ENCODE results near the gene CASP1. TPM values are rescaled to one million over a fixed set of nuclear protein-coding genes. Genes with fewer than 3 reads are reported as not detected.
"Not testable (repeated sequence)": the region's sequence is repeated elsewhere in the genome, so short reads cannot be mapped to it uniquely, and the experiment has no call there.

Gene CASP1
- total RNA-seq, 2 donors from 2014 or later: 6.1 to 8.8 TPM

GRCh38 chr11:105046898-105047579, 12.1 kb upstream of the CASP1 start:
- Histone ChIP-seq H3K9me3 (no peaks in the 10 kb centered on the region), H3K36me3 (no peaks in the 10 kb centered on the region), H3K27ac (peak overlapping the region in 1 of 2 donors; percentile 4), H3K4me1 (peaks cover 0 to 3% of the 10 kb centered on the region in 2 donors), H3K27me3 (no peaks in the 10 kb centered on the region), H3K4me3 (no peak overlapping the region)
- no peak for TF ChIP-seq CTCF (IDR thresholded peaks at IDR 0.05)
- DNase-seq (ENCODE audit: low spot score): no peak

DNA sequence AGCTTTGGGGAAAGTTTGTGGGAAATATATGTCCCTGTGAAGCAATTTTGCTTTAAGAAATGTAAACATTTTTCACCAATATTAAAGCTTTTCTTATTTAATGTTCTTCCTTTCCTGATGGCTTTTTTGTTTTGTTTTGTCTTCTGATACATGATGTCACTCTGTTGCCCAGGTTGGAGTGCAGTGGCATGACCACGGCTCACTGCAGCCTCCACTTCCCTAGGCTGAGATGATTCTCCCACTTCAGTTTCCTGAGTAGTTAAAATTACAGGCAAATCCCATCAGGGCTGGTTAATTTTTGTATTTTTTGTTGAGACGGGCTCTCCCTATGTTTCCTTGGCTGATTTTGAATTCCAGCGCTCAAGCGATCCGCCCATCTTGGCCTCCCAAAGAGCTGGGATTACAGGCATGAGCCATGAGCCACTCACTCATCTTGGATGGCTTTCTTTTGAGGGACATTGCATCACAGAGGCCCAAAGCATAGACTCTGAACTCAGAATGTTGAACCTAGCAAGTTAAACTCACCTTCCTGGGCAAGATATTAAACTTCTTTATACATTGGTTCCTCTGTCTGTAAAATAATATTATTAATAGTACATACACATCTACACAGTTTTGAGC, 10.8 kb upstream of the CASP1 start:
- TF ChIP-seq CTCF (IDR thresholded peaks at IDR 0.05): no peak
- Histone ChIP-seq H3K9me3 (no peaks in the 10 kb centered on the region), H3K4me3 (peak overlapping the region in 1 of 2 donors; percentile 46), H3K27me3 (no peaks in the 10 kb centered on the region), H3K4me1 (peaks cover 0 to 3% of the 10 kb centered on the region in 2 donors), H3K27ac (peak overlapping the region; percentile 40 to 51), H3K36me3 (no peaks in the 10 kb centered on the region)
- no peak for DNase-seq (ENCODE audit: low spot score)

- H3K4me1 ChIP-seq, H3K36me3 ChIP-seq, H3K9me3 ChIP-seq, H3K27me3 ChIP-seq: not testable (repeated sequence)
- peak; percentile 60 for DNase-seq (ENCODE audit: low spot score)
- H3K27ac ChIP-seq: peak within 1 kb of the TSS; percentile 40 to 51
- H3K4me3 ChIP-seq: peak within 1 kb of the TSS; percentile 26 to 46
Observed at GRCh38 chr11:105044557-105045524, 9.9 kb upstream of the CASP1 start, which contains the start of gene CARD16. Gene CARD16, minus strand, starts transcription at chr11:105045335. Its CDS starts 38 bp downstream, at chr11:105045297.

DNA sequence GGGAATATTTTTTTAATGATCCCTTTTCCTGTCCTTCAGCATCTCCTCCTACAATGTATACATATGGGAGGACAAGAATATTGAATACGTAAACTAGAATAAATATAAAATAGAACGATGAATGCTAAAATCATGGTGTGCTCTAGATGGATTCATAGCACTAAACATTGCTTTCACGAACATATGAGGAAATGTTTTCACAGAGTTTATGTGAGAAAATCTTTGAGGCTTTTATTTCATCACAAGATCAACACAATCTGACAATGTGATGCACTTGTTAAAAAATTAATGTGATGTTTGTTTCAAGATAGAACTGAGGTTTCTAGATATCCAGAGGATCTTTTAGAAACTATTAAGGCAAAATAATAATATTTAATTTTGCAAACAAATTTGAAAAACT, 7.2 kb upstream of the CASP1 start:
- H3K27me3 ChIP-seq: no peaks in the 10 kb centered on the region
- H3K4me3 ChIP-seq: no peak overlapping the region
- peaks cover 0 to 3% of the 10 kb centered on the region in 2 donors for H3K4me1 ChIP-seq

DNA sequence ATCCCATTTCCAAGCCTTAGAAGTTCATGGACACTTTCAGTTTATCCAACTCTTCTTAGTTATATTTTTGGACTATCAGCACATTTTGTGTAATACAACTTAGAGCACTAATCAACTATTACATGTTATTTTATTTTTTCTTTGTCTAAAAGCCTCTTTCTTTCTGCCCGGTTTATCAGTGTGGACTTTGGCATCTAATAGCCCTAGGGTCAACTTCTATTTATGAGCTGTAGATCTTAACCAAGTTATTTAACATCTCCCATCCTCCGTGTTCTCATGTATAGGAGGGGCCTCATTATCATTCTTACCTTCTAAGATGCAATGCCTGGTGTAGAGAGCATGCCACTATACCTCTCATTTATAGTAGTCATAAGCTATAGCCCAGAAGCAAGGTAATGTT, 5.8 kb upstream of the CASP1 start:
- no peaks in the 10 kb centered on the region for H3K9me3 ChIP-seq
- H3K27ac ChIP-seq: no peak overlapping the region
- H3K4me3 ChIP-seq: no peak overlapping the region
- no peak for DNase-seq (ENCODE audit: low spot score)
- no peaks in the 10 kb centered on the region for H3K36me3 ChIP-seq
- no peak for TF ChIP-seq CTCF (IDR thresholded peaks at IDR 0.05)
- H3K4me1 ChIP-seq: peaks cover 0 to 2% of the 10 kb centered on the region in 2 donors
- H3K27me3 ChIP-seq: no peaks in the 10 kb centered on the region

More for the DNA sequence above, 7.2 kb upstream of the CASP1 start:
- Histone ChIP-seq H3K27ac (no peak overlapping the region), H3K9me3 (no peaks in the 10 kb centered on the region), H3K36me3 (no peaks in the 10 kb centered on the region)
- DNase-seq (ENCODE audit: low spot score): no peak
- no peak for TF ChIP-seq CTCF (IDR thresholded peaks at IDR 0.05)

DNA sequence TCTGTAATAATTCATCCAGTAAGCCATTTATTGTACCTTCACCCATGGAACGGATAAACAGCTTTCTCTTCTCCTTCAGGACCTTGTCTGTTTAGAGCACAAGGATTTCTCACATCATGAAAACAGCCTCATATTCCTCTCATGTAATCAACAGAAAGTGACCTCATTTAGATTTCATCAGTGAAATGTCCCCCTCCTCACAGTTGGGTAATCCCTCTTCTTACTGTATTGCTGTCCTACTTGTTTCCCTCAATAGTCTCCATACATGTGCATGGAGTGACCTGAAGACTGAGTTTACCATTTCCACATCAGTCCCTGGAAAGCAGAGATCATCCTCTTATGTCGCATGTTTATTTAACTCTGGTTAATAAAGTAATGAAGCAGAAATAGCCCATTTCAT, 556 bp downstream of the CASP1 start:
- not testable (repeated sequence) for H3K9me3 ChIP-seq; H3K27me3 ChIP-seq; H3K36me3 ChIP-seq; H3K4me1 ChIP-seq; DNase-seq (ENCODE audit: low spot score)
- peak overlapping the region; percentile 30 to 45 for H3K4me3 ChIP-seq
- peak overlapping the region; percentile 53 for H3K27ac ChIP-seq
